ENCODE data around the gene TEAD1.

The TEAD1 gene

DNA sequence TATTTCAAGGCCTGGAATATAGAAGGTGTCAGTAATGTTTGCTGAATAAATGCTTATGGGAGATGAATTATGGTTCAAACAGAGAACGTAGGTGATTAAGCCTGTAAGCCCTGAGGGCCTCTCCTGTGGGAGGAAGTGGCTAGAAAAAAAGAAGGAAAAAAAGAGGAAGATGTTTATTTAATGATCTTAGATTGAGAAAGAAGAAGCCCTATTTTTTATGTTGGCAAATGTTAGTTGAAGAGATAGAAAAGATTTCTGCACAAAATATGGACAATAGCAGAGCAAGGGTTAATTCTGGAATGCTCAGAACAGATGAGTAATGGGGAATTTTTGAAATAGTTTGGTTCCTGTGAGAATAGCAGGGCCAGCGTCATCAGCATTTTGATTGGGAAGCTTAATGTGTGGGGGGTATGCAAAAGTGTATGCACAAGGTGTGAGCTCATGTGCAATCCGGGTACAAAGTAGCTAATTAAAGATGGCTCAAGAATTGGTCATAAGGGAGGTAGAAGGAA, 95.7 kb downstream of the TEAD1 start:
- no peak for DNase-seq (ENCODE audit: extremely low read depth, low read depth)
- TF ChIP-seq, protein P1, sequence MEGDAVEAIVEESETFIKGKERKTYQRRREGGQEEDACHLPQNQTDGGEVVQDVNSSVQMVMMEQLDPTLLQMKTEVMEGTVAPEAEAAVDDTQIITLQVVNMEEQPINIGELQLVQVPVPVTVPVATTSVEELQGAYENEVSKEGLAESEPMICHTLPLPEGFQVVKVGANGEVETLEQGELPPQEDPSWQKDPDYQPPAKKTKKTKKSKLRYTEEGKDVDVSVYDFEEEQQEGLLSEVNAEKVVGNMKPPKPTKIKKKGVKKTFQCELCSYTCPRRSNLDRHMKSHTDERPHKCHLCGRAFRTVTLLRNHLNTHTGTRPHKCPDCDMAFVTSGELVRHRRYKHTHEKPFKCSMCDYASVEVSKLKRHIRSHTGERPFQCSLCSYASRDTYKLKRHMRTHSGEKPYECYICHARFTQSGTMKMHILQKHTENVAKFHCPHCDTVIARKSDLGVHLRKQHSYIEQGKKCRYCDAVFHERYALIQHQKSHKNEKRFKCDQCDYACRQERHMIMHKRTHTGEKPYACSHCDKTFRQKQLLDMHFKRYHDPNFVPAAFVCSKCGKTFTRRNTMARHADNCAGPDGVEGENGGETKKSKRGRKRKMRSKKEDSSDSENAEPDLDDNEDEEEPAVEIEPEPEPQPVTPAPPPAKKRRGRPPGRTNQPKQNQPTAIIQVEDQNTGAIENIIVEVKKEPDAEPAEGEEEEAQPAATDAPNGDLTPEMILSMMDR (IDR thresholded peaks at IDR 0.05; ENCODE audit: low read depth, low read length), result no peak

DNA sequence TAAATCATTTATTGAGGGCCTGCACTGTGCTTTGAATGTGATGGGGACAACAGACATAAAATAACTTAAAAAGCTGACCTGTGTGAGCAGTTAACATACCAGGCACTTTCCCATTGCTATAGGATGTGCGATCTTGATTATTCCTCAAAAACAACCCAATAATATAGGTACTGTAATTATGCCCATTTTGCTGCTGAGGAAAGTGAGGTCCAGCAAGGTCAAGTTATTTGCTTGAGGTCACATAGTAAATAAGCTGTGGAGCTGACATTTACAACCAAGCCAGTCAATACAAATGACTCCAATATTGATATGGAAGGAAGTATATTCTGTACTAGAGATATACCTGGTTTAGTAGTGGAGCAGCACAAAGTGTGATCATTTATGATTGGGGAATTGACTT, 96.2 kb downstream of the TEAD1 start:
- TF ChIP-seq, protein P1 (IDR thresholded peaks at IDR 0.05; ENCODE audit: low read depth, low read length), result no peak
- DNase-seq (ENCODE audit: extremely low read depth, low read depth), result no peak

DNA sequence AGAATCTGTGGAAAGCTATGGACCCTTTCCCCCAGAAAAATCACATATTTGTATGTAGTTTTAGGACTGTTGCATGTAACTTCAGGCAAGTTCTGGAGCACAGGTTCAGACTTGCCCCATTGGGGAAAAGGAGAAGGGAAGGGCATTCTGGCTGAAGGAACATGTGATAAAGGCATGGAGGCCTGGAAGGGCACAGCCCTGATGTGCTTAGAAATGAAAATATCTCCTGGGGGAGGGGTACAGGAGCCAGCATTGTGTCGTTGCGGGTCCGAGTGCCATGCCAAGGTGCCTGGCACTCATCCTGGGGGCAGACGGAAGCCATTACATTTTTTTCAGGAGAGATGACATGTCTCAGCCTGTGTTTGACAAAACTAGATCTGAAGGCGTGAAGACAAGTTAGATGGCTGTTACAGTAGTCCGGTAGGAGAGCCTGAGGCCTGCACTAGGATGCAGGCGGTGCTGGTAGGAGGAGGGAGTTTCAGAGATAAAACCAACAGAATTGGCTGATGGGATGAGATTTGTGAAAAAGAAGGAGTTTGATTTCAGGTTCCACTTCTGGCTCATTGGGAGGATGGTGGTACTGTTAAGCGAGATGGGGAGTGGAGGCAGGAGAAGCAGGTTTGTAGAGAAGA, 96.9 kb downstream of the TEAD1 start:
- no peak for DNase-seq (ENCODE audit: extremely low read depth, low read depth)
- TF ChIP-seq, protein P1 (IDR thresholded peaks at IDR 0.05; ENCODE audit: low read depth, low read length), result no peak

DNA sequence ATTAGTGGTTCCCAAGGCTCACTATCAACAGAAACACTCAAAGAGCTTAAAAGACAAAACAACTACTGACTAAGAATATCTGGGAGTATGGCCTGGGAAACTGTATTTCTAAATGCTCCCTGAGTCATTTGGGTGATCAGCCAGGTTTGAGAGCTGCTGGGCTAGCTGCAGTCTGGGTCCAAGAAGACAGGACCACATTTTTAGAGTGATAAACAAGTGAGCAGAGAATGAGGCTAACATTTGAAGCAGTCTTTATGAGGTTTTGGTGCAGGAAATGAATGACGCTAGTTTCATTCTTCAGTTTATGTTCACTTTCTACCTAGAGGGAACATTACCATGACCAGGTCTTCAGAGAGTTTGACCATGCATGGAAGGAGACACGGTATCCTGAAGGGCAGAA, 97.7 kb downstream of the TEAD1 start:
- DNase-seq (ENCODE audit: extremely low read depth, low read depth), result no peak
- TF ChIP-seq, protein P1 (IDR thresholded peaks at IDR 0.05; ENCODE audit: low read depth, low read length), result no peak

DNA sequence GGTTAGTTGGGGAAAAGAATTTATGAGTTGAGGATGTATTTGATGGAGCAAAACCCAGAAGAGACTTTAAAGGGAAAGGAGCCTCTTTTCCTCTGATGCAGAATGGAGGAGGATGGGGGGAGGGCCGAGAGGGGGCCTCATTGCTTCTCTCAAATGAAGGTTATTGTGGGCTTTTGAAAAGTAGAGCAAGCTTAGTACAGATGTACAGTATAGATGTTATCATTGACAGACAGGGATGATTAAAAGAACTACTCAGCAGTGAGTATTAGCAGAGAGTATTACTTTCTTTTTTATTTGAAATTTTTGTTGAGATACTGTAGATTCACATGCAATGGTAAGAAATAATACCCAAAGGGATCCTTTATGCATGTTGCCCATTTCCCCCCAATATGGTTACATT, 98.1 kb downstream of the TEAD1 start:
- no peak for DNase-seq (ENCODE audit: extremely low read depth, low read depth)
- TF ChIP-seq, protein P1 (IDR thresholded peaks at IDR 0.05; ENCODE audit: low read depth, low read length), result no peak

DNA sequence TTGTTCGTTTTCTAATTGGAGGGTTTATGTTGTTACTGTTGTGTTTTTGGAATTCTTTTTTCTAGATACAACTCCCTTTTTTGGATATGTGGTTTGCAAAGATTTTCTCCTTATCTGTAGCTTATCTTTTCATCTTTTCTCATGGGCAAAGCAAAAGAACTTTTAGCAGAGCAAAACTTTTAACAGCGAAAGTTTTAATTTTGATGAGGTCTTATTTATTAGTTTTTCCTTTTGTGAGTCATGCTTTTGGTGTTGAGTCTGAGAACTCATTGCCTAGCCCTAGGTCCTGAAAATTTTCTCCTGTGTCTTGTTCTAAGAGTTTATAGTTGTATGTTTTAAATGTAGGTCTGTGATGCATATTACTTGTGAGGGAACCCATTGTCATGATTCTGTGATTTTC, 99.4 kb downstream of the TEAD1 start:
- DNase-seq (ENCODE audit: extremely low read depth, low read depth), result no peak
- TF ChIP-seq, protein P1 (IDR thresholded peaks at IDR 0.05; ENCODE audit: low read depth, low read length), result no peak

DNA sequence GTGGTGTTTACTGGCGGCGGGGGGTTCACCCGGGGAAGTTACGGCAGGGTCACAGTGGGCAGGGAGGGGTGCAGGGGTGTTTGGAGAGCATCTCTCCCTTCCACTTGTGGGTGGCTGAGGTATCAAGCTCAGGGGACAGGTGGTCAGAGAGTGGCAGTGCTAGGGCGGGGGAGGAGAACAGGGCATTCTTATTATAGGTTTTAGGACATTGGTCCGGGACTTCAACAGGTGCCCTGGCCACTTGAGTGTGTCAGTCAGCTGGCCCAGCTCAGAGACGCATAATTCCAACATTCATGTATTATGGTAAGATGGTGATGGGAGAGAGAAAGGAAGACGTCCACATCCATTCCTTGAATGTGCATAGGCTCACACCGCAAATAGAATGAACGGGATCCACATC, 101.7 kb downstream of the TEAD1 start:
- TF ChIP-seq, protein P1 (IDR thresholded peaks at IDR 0.05; ENCODE audit: low read depth, low read length), result no peak
- no peak for DNase-seq (ENCODE audit: extremely low read depth, low read depth)
